Right cardiac atrium (tissue), 5 donors: Measurements from ENCODE around the gene VANGL2. TPM values are rescaled to one million over a fixed set of nuclear protein-coding genes. Genes with fewer than 3 reads are reported as not detected.

Experiments
- ATAC-seq, 2 donors: fragments of 200-7000 bp; cut with Tn5 transposase; one replicate each; pipeline versions ENCODE4 v1.8.0 to v1.9.1; 2020; ENCODE audit warnings: moderate library complexity in 2 of 2, mild to moderate bottlenecking in 1 of 2
- DNase-seq, 3 donors: peaks; one replicate each; pipeline ENCODE4 v3.0.0-alpha.2; 2020
- H3K27ac ChIP-seq: one replicate; pipeline ENCODE4 v1.5.1; 2013; ENCODE audit warnings: mild to moderate bottlenecking, low read length, control low read depth, moderate library complexity
- H3K27me3 ChIP-seq: one replicate; pipeline ENCODE4 v1.6.1; 2013; ENCODE audit not compliant: control insufficient read depth, insufficient read depth
- H3K4me1 ChIP-seq: one replicate; pipeline ENCODE4 v1.6.1; 2013; ENCODE audit warnings: low read length; ENCODE audit not compliant: control insufficient read depth, insufficient read depth
- H3K4me3 ChIP-seq: one replicate; pipeline ENCODE4 v1.5.1; 2013; ENCODE audit warnings: low read length, control low read depth
- H3K9me3 ChIP-seq: one replicate; pipeline ENCODE4 v1.6.1; 2013; ENCODE audit warnings: low read length; ENCODE audit not compliant: control insufficient read depth
- WGBS: extraction: QIAGEN DNeasy Blood & Tissue Kit; methylation state at CpG from one replicate; pipeline ENCODE4 v1.1.7; 2013; 5-methylcytosine and 5-hydroxymethylcytosine counted together
- intact Hi-C, 4 donors: fragments of 100-400 bp; cut with DNase I; formaldehyde crosslinking; loops; one replicate each; pipeline versions ENCODE4 v1.11.0 to v1.14.0; 2022 to 2023
- polyA plus RNA-seq: library from polyadenylated mRNA; stranded (reverse); fragments of 200-250 nt; gene quantifications from one replicate; pipeline ENCODE4 v1.2.3, GENCODE V29; 2013
- total RNA-seq, 4 donors: library from RNA; stranded (reverse); fragmentation: NEBNext Ultra II Directional; extraction: Animal tissue kit (Norgen Biotek cat#: 25700); gene quantifications; one replicate each; pipeline ENCODE4 v1.2.1, GENCODE V29; 2021
- donor health status: healthy with polysubstance abuse.
- donor health status: DM: no; HTN: yes; CAD: no.
- donor health status: DM: no; HTN: no; CAD: no.
- donor health status: DM: no; HTN: yes; CAD: no; lungs with severe emphysema.
- donor health status: DM: yes; HTN: yes; CAD: no.

The VANGL2 gene
- total and polyA plus RNA-seq, 5 donors: 4.7 to 11.4 (median 8.5) TPM

DNA sequence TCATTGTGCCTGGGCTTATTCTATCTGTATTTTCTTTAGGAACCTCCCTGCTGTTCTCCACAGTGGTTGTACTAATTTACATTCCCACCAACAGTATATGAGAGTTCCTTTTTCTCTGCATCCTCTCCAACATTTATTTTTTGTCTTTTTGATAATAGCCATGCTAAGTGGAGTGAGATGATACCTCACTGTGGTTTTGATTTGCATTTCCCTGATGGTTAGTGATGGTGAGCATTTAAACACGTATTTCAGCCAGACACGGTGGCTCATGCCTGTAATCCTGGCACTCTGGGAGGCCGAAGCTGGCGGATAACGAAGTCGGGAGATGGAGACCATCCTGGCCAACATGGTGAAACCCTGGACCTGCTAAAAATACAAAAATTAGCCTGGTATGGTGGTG, 64.8 kb downstream of the VANGL2 start:
- intact Hi-C loops: no loop called here
- no peak for ATAC-seq
- WGBS: 93% methylated on average over 6 of the region's 6 CpGs
- no peaks in the 10 kb centered on the region for H3K4me1 ChIP-seq
- no peak overlapping the region for H3K27ac ChIP-seq
- no peaks in the 10 kb centered on the region for H3K9me3 ChIP-seq
- DNase-seq: no peak
- no peak overlapping the region for H3K4me3 ChIP-seq
- H3K27me3 ChIP-seq: no peaks in the 10 kb centered on the region

GRCh38 chr1:160466961-160467360, 66.6 kb downstream of the VANGL2 start:
- ATAC-seq: no peak
- H3K27me3 ChIP-seq: no peaks in the 10 kb centered on the region
- intact Hi-C loops: no loop called here
- no peak for DNase-seq
- H3K4me1 ChIP-seq: no peaks in the 10 kb centered on the region
- H3K9me3 ChIP-seq: no peaks in the 10 kb centered on the region
- H3K4me3 ChIP-seq: no peak overlapping the region
- 92% methylated on average over 2 of the region's 2 CpGs for WGBS
- H3K27ac ChIP-seq: no peak overlapping the region

GRCh38 chr1:160467576-160467975, 67.2 kb downstream of the VANGL2 start:
- no peak overlapping the region for H3K27ac ChIP-seq
- H3K4me1 ChIP-seq: no peaks in the 10 kb centered on the region
- H3K27me3 ChIP-seq: no peaks in the 10 kb centered on the region
- H3K4me3 ChIP-seq: no peak overlapping the region
- H3K9me3 ChIP-seq: no peaks in the 10 kb centered on the region
- intact Hi-C loops: no loop called here
- no peak for ATAC-seq
- no peak for DNase-seq

- intact Hi-C loops: no loop called here
- no peak for ATAC-seq
- Histone ChIP-seq H3K4me3 (no peak overlapping the region), H3K27ac (no peak overlapping the region), H3K9me3 (no peaks in the 10 kb centered on the region), H3K4me1 (no peaks in the 10 kb centered on the region), H3K27me3 (no peaks in the 10 kb centered on the region)
- no peak for DNase-seq
- 91% methylated on average over 1 of the region's 1 CpG for WGBS
These were observed 70.9 kb downstream of the VANGL2 start for GRCh38 chr1:160471253-160471652.

GRCh38 chr1:160472112-160472511, 71.7 kb downstream of the VANGL2 start:
- Histone ChIP-seq H3K4me1 (no peaks in the 10 kb centered on the region), H3K9me3 (no peaks in the 10 kb centered on the region), H3K4me3 (no peak overlapping the region), H3K27me3 (no peaks in the 10 kb centered on the region), H3K27ac (no peak overlapping the region)
- WGBS: 87% methylated on average over 3 of the region's 3 CpGs
- intact Hi-C loops: no loop called here
- ATAC-seq (no peak), DNase-seq (no peak)

GRCh38 chr1:160474392-160475242, 74.3 kb downstream of the VANGL2 start:
- H3K4me3 ChIP-seq: no peak overlapping the region
- 85% methylated on average over 1 of the region's 1 CpG for WGBS
- H3K4me1 ChIP-seq: no peaks in the 10 kb centered on the region
- no peaks in the 10 kb centered on the region for H3K9me3 ChIP-seq
- intact Hi-C loops: no loop called here
- DNase-seq (no peak), ATAC-seq (no peak)
- H3K27ac ChIP-seq: no peak overlapping the region
- H3K27me3 ChIP-seq: no peaks in the 10 kb centered on the region

Other genes starting within 250 kb of the VANGL2 start
- under 1 TPM in 3 of 4 donors, not detected in 1; 0.08 to 0.43 (median 0.28) TPM for gene ATP1A4, start 249.0 kb upstream of the VANGL2 start, total RNA-seq
- 0.07 TPM for gene ATP1A4, start 249.0 kb upstream of the VANGL2 start, polyA plus RNA-seq
- 10 to 100 TPM in 3 of 4 donors, 1 to 10 TPM in 1; 9.5 to 24.7 (median 15.3) TPM for gene CASQ1, start 210.0 kb upstream of the VANGL2 start, total RNA-seq
- gene CASQ1, start 210.0 kb upstream of the VANGL2 start, polyA plus RNA-seq: 33.3 TPM
- 100 to 1,000 TPM; 169 to 223 (median 197) TPM for gene PEA15, start 195.2 kb upstream of the VANGL2 start, total RNA-seq
- 219 TPM for gene PEA15, start 195.2 kb upstream of the VANGL2 start, polyA plus RNA-seq
- gene DCAF8, start 138.0 kb upstream of the VANGL2 start, total RNA-seq: 100 to 1,000 TPM; 113 to 152 (median 122) TPM
- 97.8 TPM for gene DCAF8, start 138.0 kb upstream of the VANGL2 start, polyA plus RNA-seq
- gene PEX19, start 115.4 kb upstream of the VANGL2 start, total RNA-seq: 100 to 1,000 TPM in 2 of 4 donors, 10 to 100 TPM in 2; 97.4 to 113 (median 105) TPM
- 42.5 TPM for gene PEX19, start 115.4 kb upstream of the VANGL2 start, polyA plus RNA-seq
- 100 to 1,000 TPM; 115 to 140 (median 121) TPM for gene COPA, start 57.3 kb upstream of the VANGL2 start, total RNA-seq
- 69.1 TPM for gene COPA, start 57.3 kb upstream of the VANGL2 start, polyA plus RNA-seq
- 10 to 100 TPM; 67.1 to 84.3 (median 70.3) TPM for gene NCSTN, start 57.2 kb upstream of the VANGL2 start, total RNA-seq
- 60.7 TPM for gene NCSTN, start 57.2 kb upstream of the VANGL2 start, polyA plus RNA-seq
- under 1 TPM in 1 of 4 donors, not detected in 3; 0.09 TPM for gene NHLH1, start 33.5 kb upstream of the VANGL2 start, total RNA-seq
- gene NHLH1, start 33.5 kb upstream of the VANGL2 start, polyA plus RNA-seq: 0.05 TPM
- under 1 TPM; 0.34 to 0.66 (median 0.52) TPM for gene SLAMF6, start 122.7 kb downstream of the VANGL2 start, total RNA-seq
- gene SLAMF6, start 122.7 kb downstream of the VANGL2 start, polyA plus RNA-seq: 0.34 TPM
- gene CD84, start 178.9 kb downstream of the VANGL2 start, total RNA-seq: 1 to 10 TPM; 4.2 to 5.7 (median 5.3) TPM
- 0.61 TPM for gene CD84, start 178.9 kb downstream of the VANGL2 start, polyA plus RNA-seq
- under 1 TPM; 0.28 to 0.46 (median 0.38) TPM for gene SLAMF1, start 246.5 kb downstream of the VANGL2 start, total RNA-seq
- gene SLAMF1, start 246.5 kb downstream of the VANGL2 start, polyA plus RNA-seq: 0.18 TPM